Measurements from ENCODE around the gene PLPP3. TPM values are rescaled to one million over a fixed set of nuclear protein-coding genes. Genes with fewer than 3 reads are reported as not detected.

Gene PLPP3
- total and polyA plus RNA-seq, 3 experiments from 2014 or later, result 0.22 to 0.24 TPM; not detected in 1

- Mint-ChIP-seq H3K4me3 (no peak overlapping the region), H3K4me1 (no peaks in the 10 kb centered on the region), H3K27me3 (no peaks in the 10 kb centered on the region), H3K36me3 (no peaks in the 10 kb centered on the region), H3K9me3 (peaks cover 0 to 2% (median 0%) of the 10 kb centered on the region in 5 donors), H3K27ac (no peak overlapping the region)
- Histone ChIP-seq H3K27ac (ENCODE audit: low read depth, low read length) (no peak overlapping the region), H3K36me3 (ENCODE audit: insufficient read depth, low read length) (no peaks in the 10 kb centered on the region), H3K9me3 (ENCODE audit: low read length) (no peaks in the 10 kb centered on the region), H3K27me3 (ENCODE audit: insufficient read depth, low read length, poor library complexity, severe bottlenecking) (no peaks in the 10 kb centered on the region), H3K4me1 (ENCODE audit: insufficient read depth, low read length) (no peaks in the 10 kb centered on the region), H3K4me3 (ENCODE audit: low read length) (no peak overlapping the region)
- ChIA-PET POLR2A (no interaction called here), CTCF (no interaction called here)
- no peak for DNase-seq
Measured at GRCh38 chr1:56520016-56520601, 59.3 kb downstream of the PLPP3 start.

- Histone ChIP-seq H3K27me3 (ENCODE audit: insufficient read depth, low read length, poor library complexity, severe bottlenecking) (no peaks in the 10 kb centered on the region), H3K36me3 (ENCODE audit: insufficient read depth, low read length) (no peaks in the 10 kb centered on the region), H3K4me3 (ENCODE audit: low read length) (no peak overlapping the region), H3K9me3 (ENCODE audit: low read length) (no peaks in the 10 kb centered on the region), H3K27ac (ENCODE audit: low read depth, low read length) (no peak overlapping the region), H3K4me1 (ENCODE audit: insufficient read depth, low read length) (no peaks in the 10 kb centered on the region)
- no peak overlapping the region for H3K4me3 Mint-ChIP-seq
- no peak for DNase-seq
- H3K9me3 Mint-ChIP-seq, result peaks cover 0 to 2% (median 0%) of the 10 kb centered on the region in 5 donors
- no peak overlapping the region for H3K27ac Mint-ChIP-seq
- H3K4me1 Mint-ChIP-seq, result no peaks in the 10 kb centered on the region
- ChIA-PET CTCF (interaction anchor here (0.5 kb wide), 1 partner anchor 24 kb away, joined by 3 read pairs; no protein-coding TSS in a partner anchor), POLR2A (no interaction called here)
- H3K27me3 Mint-ChIP-seq, result no peaks in the 10 kb centered on the region
- no peaks in the 10 kb centered on the region for H3K36me3 Mint-ChIP-seq
Measured at GRCh38 chr1:56517404-56518130, 61.8 kb downstream of the PLPP3 start.

GRCh38 chr1:56516539-56517252 lies 62.7 kb downstream of the PLPP3 start:
- H3K27ac ChIP-seq (ENCODE audit: low read depth, low read length), result no peak overlapping the region
- ChIA-PET CTCF (no interaction called here), POLR2A (no interaction called here)
- no peaks in the 10 kb centered on the region for H3K36me3 Mint-ChIP-seq
- H3K4me1 ChIP-seq (ENCODE audit: insufficient read depth, low read length), result no peaks in the 10 kb centered on the region
- H3K27ac Mint-ChIP-seq, result no peak overlapping the region
- no peaks in the 10 kb centered on the region for H3K27me3 ChIP-seq (ENCODE audit: insufficient read depth, low read length, poor library complexity, severe bottlenecking)
- DNase-seq, result no peak
- H3K4me3 Mint-ChIP-seq, result no peak overlapping the region
- no peak overlapping the region for H3K4me3 ChIP-seq (ENCODE audit: low read length)
- no peaks in the 10 kb centered on the region for H3K36me3 ChIP-seq (ENCODE audit: insufficient read depth, low read length)
- no peaks in the 10 kb centered on the region for H3K27me3 Mint-ChIP-seq
- no peaks in the 10 kb centered on the region for H3K4me1 Mint-ChIP-seq
- peaks cover 0 to 1% (median 0%) of the 10 kb centered on the region in 5 donors for H3K9me3 Mint-ChIP-seq
- H3K9me3 ChIP-seq (ENCODE audit: low read length), result no peaks in the 10 kb centered on the region

- CTCF ChIA-PET, result no interaction called here
- Histone ChIP-seq H3K9me3 (ENCODE audit: low read length) (no peaks in the 10 kb centered on the region), H3K27ac (ENCODE audit: low read depth, low read length) (no peak overlapping the region), H3K4me1 (ENCODE audit: insufficient read depth, low read length) (no peaks in the 10 kb centered on the region), H3K4me3 (ENCODE audit: low read length) (no peak overlapping the region), H3K27me3 (ENCODE audit: insufficient read depth, low read length, poor library complexity, severe bottlenecking) (no peaks in the 10 kb centered on the region), H3K36me3 (ENCODE audit: insufficient read depth, low read length) (no peaks in the 10 kb centered on the region)
- Mint-ChIP-seq H3K27ac (no peak overlapping the region), H3K9me3 (peaks cover 0 to 1% (median 0%) of the 10 kb centered on the region in 5 donors), H3K27me3 (no peaks in the 10 kb centered on the region), H3K36me3 (no peaks in the 10 kb centered on the region), H3K4me3 (no peak overlapping the region), H3K4me1 (no peaks in the 10 kb centered on the region)
- no peak for DNase-seq
- POLR2A ChIA-PET, result no interaction called here
Measured at GRCh38 chr1:56515898-56516538, 63.3 kb downstream of the PLPP3 start.

- peaks cover 0 to 3% (median 0%) of the 10 kb centered on the region in 5 donors for H3K9me3 Mint-ChIP-seq
- POLR2A ChIA-PET, result no interaction called here
- CTCF ChIA-PET, result no interaction called here
Measured at GRCh38 chr1:56512724-56513494, 66.5 kb downstream of the PLPP3 start.

GRCh38 chr1:56511766-56512165 lies 67.6 kb downstream of the PLPP3 start:
- no peaks in the 10 kb centered on the region for H3K9me3 ChIP-seq (ENCODE audit: low read length)
- no peak overlapping the region for H3K4me3 ChIP-seq (ENCODE audit: low read length)
- H3K4me1 Mint-ChIP-seq, result no peaks in the 10 kb centered on the region
- H3K27ac Mint-ChIP-seq, result no peak overlapping the region
- H3K27me3 Mint-ChIP-seq, result no peaks in the 10 kb centered on the region
- no peak overlapping the region for H3K4me3 Mint-ChIP-seq
- no peaks in the 10 kb centered on the region for H3K36me3 Mint-ChIP-seq
- H3K27ac ChIP-seq (ENCODE audit: low read depth, low read length), result no peak overlapping the region
- DNase-seq, result no peak
- peaks cover 0 to 3% (median 1%) of the 10 kb centered on the region in 5 donors for H3K9me3 Mint-ChIP-seq
- no peaks in the 10 kb centered on the region for H3K27me3 ChIP-seq (ENCODE audit: insufficient read depth, low read length, poor library complexity, severe bottlenecking)
- CTCF ChIA-PET, result no interaction called here
- H3K36me3 ChIP-seq (ENCODE audit: insufficient read depth, low read length), result no peaks in the 10 kb centered on the region
- POLR2A ChIA-PET, result no interaction called here
- no peaks in the 10 kb centered on the region for H3K4me1 ChIP-seq (ENCODE audit: insufficient read depth, low read length)

More at GRCh38 chr1:56512724-56513494, 66.5 kb downstream of the PLPP3 start:
- H3K27me3 ChIP-seq (ENCODE audit: insufficient read depth, low read length, poor library complexity, severe bottlenecking), result no peaks in the 10 kb centered on the region
- H3K36me3 ChIP-seq (ENCODE audit: insufficient read depth, low read length), result no peaks in the 10 kb centered on the region
- Mint-ChIP-seq H3K27ac (no peak overlapping the region), H3K4me3 (no peak overlapping the region), H3K27me3 (no peaks in the 10 kb centered on the region), H3K36me3 (no peaks in the 10 kb centered on the region), H3K4me1 (no peaks in the 10 kb centered on the region)
- no peaks in the 10 kb centered on the region for H3K9me3 ChIP-seq (ENCODE audit: low read length)
- H3K4me3 ChIP-seq (ENCODE audit: low read length), result no peak overlapping the region
- H3K27ac ChIP-seq (ENCODE audit: low read depth, low read length), result no peak overlapping the region
- no peak for DNase-seq
- H3K4me1 ChIP-seq (ENCODE audit: insufficient read depth, low read length), result no peaks in the 10 kb centered on the region

- H3K9me3 ChIP-seq (ENCODE audit: low read length), result no peaks in the 10 kb centered on the region
- peaks cover 0 to 3% (median 1%) of the 10 kb centered on the region in 5 donors for H3K9me3 Mint-ChIP-seq
- H3K4me3 ChIP-seq (ENCODE audit: low read length), result no peak overlapping the region
- H3K36me3 Mint-ChIP-seq, result no peaks in the 10 kb centered on the region
- no peaks in the 10 kb centered on the region for H3K4me1 ChIP-seq (ENCODE audit: insufficient read depth, low read length)
- no peak for DNase-seq
- H3K27ac ChIP-seq (ENCODE audit: low read depth, low read length), result no peak overlapping the region
- no peaks in the 10 kb centered on the region for H3K27me3 Mint-ChIP-seq
- no peak overlapping the region for H3K4me3 Mint-ChIP-seq
- ChIA-PET CTCF (no interaction called here), POLR2A (no interaction called here)
- H3K27me3 ChIP-seq (ENCODE audit: insufficient read depth, low read length, poor library complexity, severe bottlenecking), result no peaks in the 10 kb centered on the region
- H3K27ac Mint-ChIP-seq, result no peak overlapping the region
- H3K36me3 ChIP-seq (ENCODE audit: insufficient read depth, low read length), result no peaks in the 10 kb centered on the region
- no peaks in the 10 kb centered on the region for H3K4me1 Mint-ChIP-seq
Measured at GRCh38 chr1:56511364-56511763, 68.0 kb downstream of the PLPP3 start.

Measured in CD8-positive, alpha-beta memory T cell (primary cell).